Activated CD8-positive, alpha-beta memory T cell treated with anti-CD3 and anti-CD28 coated beads for 36 hours (primary cell): ENCODE results near the gene MTREX. TPM values are rescaled to one million over a fixed set of nuclear protein-coding genes. Genes with fewer than 3 reads are reported as not detected.

ENCODE experiments used
- CTCF ChIA-PET: fragments of 350-600 bp; sonication (Branson Sonifier 250); formaldehyde crosslinking; loops from one replicate; lab custom pipeline; 2021; ENCODE audit warnings: antibody characterized with exemption; lab: Charles Lee
- POLR2A ChIA-PET: fragments of 350-600 bp; sonication (Branson Sonifier 250); formaldehyde crosslinking; loops from one replicate; lab custom pipeline; 2021; ENCODE audit warnings: antibody characterized with exemption; lab: Charles Lee
- total RNA-seq, 2 experiments: library from RNA; stranded (reverse); gene quantifications; one replicate each; pipeline ENCODE4 v1.2.3, GENCODE V29; 2021

The MTREX gene
- total RNA-seq, 2 experiments from 2014 or later = 108 to 118 TPM

DNA sequence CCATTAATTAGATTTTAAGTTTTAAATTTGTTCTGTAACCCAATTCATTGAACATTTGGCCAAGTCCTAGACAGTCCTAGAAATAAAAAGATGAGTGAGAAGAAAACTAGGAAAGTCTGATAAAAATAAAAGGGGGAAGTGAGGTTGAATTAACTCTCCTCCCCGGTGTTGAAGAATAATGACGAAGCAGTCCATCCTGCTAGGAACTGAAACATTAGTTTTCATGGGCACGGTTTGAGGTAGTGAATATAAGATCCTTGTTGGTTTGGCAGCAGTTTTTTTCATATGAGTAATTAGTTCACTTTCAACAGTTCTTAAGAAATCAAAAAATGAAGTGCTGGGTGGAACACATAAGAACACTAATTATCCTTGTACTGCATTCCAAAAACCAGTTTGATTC is 103.1 kb downstream of the MTREX start:
- ChIA-PET POLR2A (no interaction called here), CTCF (interaction anchor here (0.5 to 0.6 kb wide), 2 partner anchors 45 to 52 kb away, joined by 3 read pairs; no protein-coding TSS in a partner anchor)

DNA sequence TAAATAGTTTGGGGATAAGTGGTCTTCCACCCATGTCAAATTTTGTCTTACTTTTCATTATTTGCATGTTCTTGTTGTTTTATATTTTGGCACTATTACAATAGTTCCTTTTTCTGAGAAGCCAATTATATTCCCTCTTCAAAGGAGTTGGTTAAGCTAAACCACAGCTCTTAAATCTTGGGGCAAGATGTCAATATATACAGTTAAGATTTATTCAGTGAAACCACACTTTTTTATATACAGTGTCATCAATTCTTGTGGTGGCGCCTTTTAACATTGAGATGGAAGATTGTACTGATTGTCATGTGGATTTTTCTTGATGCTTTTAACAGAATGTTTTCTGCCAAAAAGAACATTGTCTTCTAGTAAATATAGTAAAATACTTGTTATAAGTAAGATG is 104.1 kb downstream of the MTREX start:
- POLR2A ChIA-PET = no interaction called here
- CTCF ChIA-PET = no interaction called here

DNA sequence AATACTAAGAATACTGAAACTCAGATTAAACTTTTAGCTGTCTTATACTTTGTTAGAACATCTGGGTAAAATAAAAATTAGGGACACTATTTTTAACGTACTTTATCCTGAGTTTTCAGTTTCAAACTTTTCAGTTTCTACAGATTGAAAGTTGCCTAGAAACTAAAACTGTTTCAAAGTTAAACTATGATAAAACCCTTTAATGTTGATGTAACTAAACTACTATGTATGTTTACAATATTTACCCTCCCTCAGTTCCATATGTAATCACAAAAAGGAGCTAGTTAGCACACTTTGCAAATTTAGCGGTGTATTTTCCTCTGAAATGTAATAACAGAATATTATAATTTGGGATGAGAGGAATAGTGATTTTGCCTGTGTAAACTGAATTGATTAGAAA is 105.9 kb downstream of the MTREX start:
- ChIA-PET POLR2A (interaction anchor here (0.6 kb wide), 1 partner anchor 118 kb away, joined by 6 read pairs; no protein-coding TSS in a partner anchor), CTCF (interaction anchor here (0.7 kb wide), 1 partner anchor 1340 kb away, joined by 3 read pairs; no protein-coding TSS in a partner anchor)

DNA sequence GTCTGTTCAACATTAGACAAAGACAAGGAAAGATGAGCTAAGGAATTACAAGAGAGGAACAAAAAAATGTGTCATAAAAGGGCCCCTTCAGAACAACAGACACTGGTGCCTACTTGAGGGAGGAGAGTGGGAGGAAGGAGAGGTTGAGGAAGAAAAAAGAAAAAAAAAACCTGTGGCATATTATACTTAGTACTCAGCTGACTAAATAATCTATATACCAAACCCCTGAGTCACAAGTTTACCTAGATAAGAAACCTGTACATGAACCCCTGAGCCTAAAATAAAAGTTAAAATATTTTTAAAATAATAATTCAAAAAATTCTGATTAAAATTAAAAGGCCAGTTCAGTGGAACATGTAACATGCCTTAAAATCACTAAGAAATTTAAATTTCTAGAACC is 107.3 kb downstream of the MTREX start:
- CTCF ChIA-PET = no interaction called here
- POLR2A ChIA-PET = no interaction called here

DNA sequence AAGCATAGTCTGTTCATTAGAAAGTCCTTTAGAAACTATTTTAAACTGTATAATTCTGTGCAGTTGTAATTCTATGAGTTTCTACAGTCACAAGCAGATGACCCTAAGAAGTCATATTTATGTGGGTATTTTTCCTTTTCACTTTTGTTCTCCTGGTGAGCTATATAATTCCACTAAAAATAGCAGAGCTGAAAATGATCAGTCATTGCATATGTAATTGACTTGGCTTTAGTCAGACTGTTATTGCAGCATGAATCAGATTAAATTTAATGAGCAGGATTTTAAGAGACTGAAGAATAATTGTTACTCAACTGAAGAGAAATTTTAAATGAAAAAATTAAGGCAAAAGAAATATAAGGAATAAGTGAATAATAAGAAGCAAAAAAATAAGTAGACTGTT is 108.5 kb downstream of the MTREX start:
- ChIA-PET POLR2A (no interaction called here), CTCF (no interaction called here)

DNA sequence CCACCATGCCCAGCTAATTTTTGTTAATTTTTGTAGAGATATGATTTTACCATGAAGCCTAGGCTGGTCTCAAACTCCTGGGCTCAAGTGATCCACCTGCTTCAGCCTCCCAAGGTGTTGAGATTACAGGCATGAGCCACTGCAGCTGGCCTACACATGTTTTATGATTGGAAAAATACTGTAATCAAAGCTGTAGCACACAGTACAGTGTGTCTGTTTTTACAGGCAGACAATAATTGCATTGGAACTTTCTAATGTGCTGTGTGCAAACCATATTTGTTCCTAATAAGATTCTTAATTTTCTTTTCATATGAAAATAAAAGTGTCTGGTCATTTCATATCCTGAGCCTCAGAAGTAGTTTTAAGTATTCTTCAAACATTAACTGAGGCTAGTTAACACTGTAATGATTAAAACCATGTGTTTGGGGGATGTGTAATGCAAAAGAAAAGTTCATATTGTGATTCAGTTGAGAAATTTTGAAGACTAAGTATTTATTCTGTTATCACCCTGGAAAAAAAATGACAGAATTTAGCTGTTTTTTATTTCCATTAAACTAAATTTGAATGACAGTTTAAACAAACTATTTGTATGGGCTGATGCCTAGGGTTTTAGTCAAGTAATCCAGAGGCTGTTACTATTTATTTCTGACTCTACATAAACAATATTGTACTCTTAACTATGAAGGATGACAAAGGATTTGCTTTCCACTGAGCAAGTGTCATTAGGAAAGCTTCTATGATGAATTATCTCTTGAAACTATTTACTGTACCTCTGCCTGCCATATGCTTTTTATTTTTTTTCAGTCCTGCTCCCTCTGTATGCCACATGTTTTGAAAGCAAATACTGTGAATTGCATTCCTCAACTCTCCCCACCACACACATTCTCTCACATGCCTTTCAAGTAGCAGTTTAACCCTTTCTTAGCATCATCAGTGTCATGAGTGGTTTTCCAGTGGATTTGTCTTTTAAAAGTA is 111.5 kb downstream of the MTREX start:
- POLR2A ChIA-PET = no interaction called here
- CTCF ChIA-PET = no interaction called here

GRCh38 chr5:55421074-55421529 is 113.3 kb downstream of the MTREX start:
- ChIA-PET CTCF (no interaction called here), POLR2A (interaction anchor here (0.6 kb wide), 1 partner anchor 553 kb away, joined by 3 read pairs; no protein-coding TSS in a partner anchor)

- CTCF ChIA-PET = interaction anchor here (0.6 kb wide), 1 partner anchor 701 kb away, joined by 3 read pairs; no protein-coding TSS in a partner anchor
- POLR2A ChIA-PET = no interaction called here
Observed at GRCh38 chr5:55426455-55426854, 118.7 kb downstream of the MTREX start.

DNA sequence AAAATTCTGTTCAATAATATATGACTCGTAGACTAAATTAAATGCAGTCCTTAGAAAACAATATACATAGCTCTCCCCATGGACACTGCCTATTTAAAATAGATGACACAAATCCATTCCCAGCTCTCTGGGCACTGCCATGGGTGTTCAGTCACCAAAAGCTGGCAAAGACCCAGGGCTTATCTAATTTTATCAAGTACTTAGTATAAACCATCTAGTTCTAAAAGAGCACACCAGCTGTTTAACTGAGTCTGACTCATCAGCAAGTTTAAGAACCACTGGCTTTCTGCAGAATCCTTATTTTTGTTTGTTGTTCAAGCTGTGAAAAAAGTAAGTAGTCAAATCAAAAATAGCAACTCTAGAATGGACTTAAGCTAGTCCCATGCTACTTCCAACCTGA is 119.4 kb downstream of the MTREX start:
- POLR2A ChIA-PET = no interaction called here
- CTCF ChIA-PET = no interaction called here

DNA sequence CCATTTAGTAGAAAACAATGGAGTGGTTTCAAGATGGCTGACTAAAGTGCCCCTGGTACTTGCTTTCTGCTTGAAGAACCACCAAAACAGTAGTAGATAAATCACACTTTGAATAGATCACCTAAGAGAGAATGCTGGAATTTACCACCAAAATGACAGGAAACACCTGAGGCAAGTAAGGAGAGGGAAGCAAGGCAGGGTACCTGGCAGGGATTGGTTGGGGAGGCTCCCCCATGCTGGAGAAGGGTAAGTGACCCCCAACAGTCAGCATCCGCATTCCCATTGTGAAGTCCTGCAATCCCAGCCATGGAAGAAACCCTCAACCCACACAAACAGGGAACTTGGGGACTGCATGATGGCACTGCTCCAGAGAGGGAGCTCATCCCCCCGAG is 121.4 kb downstream of the MTREX start:
- ChIA-PET POLR2A (no interaction called here), CTCF (no interaction called here)

GRCh38 chr5:55429613-55430253 is 121.9 kb downstream of the MTREX start:
- POLR2A ChIA-PET = no interaction called here
- CTCF ChIA-PET = no interaction called here

GRCh38 chr5:55432549-55432948 is 124.8 kb downstream of the MTREX start:
- ChIA-PET CTCF (no interaction called here), POLR2A (no interaction called here)

DNA sequence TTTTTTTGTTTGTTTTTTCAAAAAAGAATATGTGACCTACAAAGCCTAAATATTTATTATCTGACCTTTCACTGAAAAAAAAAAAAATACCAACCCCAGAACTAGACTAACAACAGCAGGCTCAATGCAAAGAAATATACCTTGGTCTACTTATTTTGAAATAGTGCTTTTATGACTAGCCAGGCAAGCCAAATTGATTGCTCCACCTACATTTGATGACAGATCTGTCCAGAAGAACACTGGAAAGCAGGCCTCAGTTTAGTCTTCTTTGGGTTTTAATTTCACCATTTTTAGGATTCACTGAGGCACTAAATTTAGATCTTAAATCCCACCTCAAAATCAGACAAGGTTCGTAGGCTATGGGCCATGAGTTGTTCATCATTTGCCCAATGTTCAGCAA is 129.7 kb downstream of the MTREX start:
- ChIA-PET CTCF (no interaction called here), POLR2A (no interaction called here)

GRCh38 chr5:55437859-55438206 is 130.0 kb downstream of the MTREX start:
- CTCF ChIA-PET = no interaction called here
- POLR2A ChIA-PET = no interaction called here

GRCh38 chr5:55438998-55439397 is 131.2 kb downstream of the MTREX start:
- CTCF ChIA-PET = no interaction called here
- POLR2A ChIA-PET = no interaction called here

DNA sequence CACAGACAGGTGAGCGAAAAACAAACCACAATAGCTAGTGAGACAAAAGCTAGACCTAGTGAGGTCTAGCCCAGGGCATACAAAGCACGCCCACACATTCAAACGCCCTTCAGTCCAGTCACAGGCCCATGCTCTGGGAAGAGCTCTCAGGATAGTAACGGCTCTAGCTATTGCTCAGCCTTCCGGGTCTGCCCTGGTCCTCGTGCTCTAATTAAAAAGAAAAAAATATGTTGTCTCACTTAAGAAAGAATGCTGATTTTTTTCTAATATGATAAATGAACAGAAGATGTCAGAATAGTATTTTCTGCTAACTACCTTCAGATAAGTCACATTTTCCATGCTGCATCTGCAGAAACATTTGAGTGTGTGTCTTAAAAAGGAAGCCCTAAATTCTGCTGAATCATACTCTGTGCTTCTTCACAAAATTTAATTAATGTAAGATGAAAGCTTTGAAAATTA is 132.4 kb downstream of the MTREX start:
- ChIA-PET POLR2A (no interaction called here), CTCF (no interaction called here)

DNA sequence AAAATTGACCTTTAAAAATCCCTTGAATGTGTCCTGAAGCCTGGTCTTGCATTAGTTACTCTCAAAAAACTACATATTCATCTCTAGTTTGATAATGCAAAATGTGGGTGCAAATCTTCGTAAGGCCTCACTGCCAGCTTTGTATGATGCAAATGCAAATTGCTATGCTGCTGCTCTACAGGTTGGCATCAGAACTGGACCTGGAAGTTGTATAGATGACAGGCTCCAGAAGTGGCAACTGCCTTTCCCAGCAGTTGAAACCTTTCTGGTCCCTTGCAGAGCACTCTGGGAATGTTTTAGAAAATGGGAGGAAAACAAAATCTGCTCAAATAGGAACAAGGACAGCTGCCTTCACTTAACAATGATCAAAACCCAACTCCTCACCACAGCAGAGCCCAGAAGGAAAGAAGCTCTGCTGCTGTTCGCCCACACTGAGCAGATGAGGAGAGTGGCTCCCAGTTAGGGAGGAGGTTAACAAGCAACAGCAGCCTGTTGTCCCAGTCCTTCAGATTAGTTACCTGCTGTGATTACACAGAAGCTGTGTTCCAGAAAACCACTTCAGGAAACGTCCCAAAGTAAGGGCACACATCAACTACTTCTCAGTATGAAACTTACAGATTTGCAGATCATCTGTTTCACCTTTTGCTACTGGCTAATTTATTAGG is 133.4 kb downstream of the MTREX start:
- ChIA-PET CTCF (no interaction called here), POLR2A (no interaction called here)

- ChIA-PET CTCF (no interaction called here), POLR2A (no interaction called here)
Observed at GRCh38 chr5:55441954-55442353, 134.2 kb downstream of the MTREX start.

GRCh38 chr5:55445791-55446190 is 138.0 kb downstream of the MTREX start:
- POLR2A ChIA-PET = no interaction called here

More at GRCh38 chr5:55445791-55446190, 138.0 kb downstream of the MTREX start:
- CTCF ChIA-PET = no interaction called here
